AG08396 (cell line): Measurements from ENCODE around the gene NPAS4.
"Not testable (repeated sequence)": the region's sequence is repeated elsewhere in the genome, so short reads cannot be mapped to it uniquely, and the experiment has no call there.

Source experiments
- DNase-seq: peaks from one replicate; pipeline ENCODE4 v3.0.0; 2012; ENCODE audit warnings: low spot score, mixed read lengths

NPAS4 gene

DNA sequence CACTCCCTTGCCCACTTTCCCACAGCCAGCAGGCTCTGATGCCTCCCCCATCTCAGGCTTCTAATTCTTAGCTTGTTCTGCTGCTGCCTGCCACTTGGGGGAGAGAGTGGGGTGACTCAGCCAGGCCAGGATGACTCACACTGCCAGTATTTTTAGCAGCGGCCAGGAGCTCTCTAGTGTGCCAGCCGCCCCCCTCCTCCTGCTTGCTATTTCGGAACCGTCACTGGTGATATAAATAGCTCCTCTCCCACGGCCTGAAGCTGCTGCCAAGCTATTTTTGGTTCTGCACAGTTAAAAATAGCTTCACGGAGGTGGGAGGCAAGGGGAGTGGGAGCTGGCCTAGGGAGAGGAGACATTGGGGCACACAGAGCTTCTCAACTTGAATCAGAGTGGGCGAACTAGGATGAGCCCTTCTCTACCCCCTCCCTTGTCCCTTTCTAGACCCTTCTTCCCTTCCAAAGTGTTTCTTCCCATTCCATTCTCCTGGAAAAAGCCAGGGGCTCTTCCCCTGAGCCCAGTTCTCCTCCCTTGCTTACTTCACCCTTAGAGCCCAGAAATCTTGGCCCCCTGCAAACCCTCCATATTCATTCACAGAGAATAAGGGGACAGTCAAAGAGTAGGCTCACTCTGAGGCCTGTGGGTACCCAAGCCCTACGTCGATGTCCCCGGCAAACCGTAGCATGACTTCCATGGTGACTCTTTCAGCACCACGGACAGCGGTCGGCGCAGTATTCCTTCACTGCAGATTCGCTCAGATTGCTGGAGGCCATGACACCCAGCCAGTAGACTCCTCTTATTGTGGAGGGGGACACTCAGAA, 2.5 kb upstream of the NPAS4 start:
- peak; percentile 96 for DNase-seq

DNA sequence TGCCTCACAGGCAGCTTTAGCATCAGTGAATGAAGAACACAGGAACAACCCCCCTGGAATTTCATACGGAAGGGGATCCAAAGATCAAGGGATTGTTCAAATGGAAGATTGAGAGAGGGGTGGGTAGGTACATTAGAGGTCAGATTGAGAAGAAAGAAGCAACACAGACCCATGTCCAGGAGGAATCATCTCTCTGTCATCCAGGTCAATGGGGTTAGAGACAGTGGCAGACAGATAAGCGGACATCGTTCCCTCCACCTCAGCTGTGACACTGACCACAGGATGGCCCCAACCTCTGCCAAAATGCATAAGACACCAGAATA, 1.9 kb upstream of the NPAS4 start:
- DNase-seq = no peak

DNA sequence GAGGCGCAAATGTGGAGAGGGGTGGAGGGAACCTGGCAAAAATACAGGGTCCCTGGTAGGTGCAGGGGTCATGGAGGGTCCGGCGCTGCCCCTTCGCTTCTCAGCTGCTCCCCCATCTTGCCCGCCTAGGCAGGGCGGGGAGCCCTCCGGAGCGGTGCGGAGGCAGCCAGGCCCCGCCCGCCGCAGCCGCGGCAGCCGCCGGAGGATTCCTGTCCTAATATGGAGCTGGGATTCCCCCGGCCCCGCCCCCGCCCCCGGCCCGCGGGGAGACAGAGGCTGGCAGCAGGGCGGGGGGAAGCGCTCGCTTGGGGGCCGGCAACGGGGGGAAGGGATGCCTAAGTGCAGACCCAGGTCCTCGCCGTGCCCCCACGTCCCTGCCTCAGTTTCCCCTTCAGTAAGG, 1.0 kb upstream of the NPAS4 start:
- DNase-seq = no peak

DNA sequence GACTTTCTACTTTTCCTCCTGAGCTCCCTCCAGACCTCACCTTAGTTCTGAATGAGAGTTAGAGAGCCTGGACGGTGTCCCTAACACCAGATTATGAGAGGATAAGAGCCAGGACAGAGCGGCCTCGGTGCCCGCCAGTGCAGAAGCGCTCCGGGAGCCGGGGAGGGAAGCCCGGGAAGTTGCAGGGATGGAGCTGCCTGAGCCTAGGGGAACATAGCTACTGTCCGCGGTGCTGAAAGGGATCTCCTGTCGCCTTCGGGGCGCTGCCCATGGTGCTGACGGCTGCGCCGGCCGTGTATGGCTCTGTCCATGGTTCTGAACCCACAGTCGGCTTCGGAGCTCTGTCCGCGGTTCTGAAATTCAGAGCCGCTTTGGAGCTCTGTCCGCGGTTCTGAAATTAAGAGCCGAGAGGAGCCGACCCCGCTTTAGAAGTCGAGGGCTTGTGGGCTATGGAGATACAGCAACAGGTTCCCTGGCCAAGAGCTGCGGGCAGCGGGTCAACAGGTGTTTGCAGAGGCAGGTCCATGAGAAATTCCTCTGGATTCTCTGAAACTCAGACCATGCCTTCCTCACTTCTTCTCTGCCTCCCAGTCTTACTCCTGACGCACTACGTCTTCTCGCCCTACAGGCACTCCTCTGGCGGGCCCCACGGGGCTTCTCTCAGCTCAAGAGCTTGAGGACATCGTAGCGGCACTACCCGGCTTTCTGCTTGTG, 814 bp downstream of the NPAS4 start:
- DNase-seq = peak; percentile 94

DNA sequence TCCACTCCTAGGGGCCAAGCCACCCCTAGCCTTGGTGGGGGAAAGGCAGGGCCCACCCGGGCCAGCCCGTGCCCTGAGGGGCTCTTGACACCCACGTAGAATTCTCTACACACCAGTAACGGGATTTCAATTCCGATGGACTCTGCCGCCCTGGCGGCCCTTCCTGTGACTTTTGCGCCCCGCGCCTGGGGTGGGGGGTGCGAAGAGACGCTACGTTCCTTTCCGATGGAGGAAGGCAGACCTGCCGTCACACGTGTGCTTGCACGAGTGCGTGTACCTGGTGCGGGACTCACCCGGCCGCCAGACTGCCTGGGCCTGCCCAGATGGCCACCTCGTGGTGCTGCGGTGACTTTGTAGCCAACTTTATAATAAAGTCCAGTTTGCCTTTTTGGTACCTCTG, 5.5 kb downstream of the NPAS4 start:
- DNase-seq = no peak

DNA sequence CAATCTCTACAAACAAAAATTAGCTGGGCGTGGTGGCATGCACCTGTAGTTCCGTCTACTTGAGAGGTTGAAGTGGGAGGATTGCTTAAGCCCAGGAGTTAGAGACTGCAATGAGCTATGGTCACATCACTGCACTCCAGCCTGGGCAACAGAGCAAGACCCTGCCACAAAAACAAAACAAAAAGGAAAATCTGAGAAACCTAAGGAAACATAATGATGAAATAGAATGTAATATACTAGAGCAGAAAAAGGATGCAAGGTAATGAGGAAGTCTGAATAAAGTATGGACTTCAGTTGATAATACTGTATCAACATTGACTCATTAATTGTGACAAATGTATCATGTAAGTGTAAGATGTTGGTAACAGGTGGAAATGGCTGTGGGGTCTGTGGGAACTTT, 8.1 kb downstream of the NPAS4 start:
- no peak for DNase-seq

DNA sequence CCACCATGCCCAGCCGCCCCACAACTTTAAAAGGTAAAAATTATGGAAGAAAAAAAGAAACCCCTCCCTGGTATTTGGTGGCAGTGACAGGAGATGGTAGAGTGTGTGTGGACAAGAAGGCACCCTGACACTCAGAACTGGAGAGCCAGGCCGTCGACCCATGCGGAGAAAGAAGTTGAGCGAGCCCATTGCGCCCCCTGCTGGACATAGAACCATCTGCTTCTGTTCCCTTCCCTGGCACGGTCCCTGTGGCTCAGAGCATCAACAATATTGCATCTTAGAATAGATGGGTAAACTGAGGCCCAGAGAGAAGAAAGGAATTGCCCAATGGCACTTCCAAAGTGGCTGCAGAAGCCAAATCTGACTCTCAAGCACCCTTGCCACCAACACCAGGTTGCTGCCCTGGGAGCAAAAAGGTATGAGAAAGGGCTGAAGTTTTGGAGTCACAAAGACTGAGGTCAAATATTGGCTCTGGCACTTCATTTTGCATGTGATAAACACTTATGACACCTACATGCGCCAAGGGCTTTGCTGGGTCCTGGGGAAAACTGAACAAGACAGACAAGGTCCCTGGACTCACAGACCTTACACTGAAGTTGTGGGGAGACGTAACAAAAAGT, 9.3 kb downstream of the NPAS4 start:
- DNase-seq = peak; percentile 86

DNA sequence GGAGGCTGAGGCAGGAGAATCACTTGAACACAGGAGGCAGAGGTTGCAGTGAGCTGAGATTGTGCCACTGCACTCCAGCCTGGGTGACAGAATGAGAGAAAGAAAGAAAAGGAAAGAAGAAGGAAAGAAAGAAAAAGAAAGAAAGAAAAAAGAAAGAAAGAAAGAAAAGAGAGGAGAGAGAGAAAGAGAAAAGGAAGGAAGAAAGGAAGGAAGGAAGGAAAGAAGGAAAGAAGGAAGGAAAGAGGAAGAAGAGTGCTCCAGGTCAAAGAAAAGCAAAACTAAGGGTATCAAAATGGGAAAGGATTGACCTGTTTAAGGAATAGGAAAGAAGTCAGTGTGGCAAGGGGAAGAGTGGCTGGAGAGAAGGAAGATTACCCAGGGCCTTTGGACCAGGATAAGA, 10.5 kb downstream of the NPAS4 start:
- DNase-seq = not testable (repeated sequence)

DNA sequence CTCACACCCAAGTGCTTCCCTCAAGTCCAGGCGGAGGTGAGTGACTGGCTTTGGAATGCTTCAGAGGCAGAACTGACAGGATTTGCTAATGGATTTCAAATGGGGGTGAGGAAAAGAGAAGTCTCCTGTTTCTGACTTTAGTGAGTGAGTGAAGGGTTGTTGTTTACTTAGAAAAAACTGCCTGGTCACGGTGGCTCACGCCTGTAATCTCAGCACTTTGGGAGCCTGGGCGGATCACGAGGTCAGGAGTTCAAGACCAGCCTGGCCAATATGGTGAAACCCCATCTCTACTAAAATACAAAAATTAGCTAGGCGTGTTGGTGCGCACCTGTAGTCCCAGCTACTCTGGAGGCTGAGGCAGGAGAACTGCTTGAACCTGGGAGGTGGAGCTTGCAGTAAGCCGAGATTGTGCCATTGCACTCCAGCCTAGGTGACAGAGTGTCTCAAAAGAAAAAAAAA, 11.1 kb downstream of the NPAS4 start:
- not testable (repeated sequence) for DNase-seq

DNA sequence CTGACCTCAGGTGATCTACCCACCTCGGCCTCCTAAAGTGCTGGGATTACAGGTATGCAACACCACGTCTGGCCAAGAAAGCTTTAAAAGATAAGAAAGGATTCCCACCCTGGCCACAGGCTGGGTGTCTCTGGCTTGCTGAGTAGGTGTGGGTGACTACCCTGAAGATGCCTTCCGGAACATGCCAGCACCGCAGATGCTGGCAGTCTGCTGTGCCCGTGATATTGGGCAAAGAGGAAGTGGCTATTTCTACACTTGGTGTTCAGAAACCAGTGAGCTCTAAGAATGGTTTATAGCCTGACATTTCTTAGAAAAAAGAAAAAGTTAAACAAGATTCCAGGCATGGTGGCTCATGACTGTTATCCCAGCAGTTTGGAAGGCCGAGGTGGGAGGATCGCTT, 11.8 kb downstream of the NPAS4 start:
- no peak for DNase-seq

DNA sequence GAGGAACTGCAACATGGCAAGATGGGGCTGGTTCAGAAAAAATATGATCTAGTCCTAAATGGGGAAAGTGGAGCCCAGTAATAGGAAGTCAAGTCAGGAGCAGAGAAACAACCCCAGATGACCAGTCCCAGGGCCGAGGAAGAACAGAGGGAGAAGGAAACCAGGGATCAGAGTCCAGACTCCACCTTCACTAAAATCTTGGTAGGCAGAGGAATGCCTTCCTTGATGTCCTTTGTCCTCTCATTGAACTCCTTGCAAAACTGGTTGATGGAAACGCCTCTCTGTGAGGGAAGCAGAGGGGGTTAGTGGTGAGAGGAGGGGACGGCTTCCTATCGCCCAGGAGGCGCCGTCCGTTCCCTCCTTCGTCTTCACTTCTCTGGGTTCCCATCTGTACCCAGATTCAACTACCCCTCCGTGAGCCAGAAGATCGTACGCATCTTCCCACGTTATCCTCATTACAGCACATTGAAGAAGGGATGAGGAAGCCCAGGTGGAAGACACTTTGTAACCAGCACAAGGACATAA, 17.2 kb downstream of the NPAS4 start:
- DNase-seq = no peak

DNA sequence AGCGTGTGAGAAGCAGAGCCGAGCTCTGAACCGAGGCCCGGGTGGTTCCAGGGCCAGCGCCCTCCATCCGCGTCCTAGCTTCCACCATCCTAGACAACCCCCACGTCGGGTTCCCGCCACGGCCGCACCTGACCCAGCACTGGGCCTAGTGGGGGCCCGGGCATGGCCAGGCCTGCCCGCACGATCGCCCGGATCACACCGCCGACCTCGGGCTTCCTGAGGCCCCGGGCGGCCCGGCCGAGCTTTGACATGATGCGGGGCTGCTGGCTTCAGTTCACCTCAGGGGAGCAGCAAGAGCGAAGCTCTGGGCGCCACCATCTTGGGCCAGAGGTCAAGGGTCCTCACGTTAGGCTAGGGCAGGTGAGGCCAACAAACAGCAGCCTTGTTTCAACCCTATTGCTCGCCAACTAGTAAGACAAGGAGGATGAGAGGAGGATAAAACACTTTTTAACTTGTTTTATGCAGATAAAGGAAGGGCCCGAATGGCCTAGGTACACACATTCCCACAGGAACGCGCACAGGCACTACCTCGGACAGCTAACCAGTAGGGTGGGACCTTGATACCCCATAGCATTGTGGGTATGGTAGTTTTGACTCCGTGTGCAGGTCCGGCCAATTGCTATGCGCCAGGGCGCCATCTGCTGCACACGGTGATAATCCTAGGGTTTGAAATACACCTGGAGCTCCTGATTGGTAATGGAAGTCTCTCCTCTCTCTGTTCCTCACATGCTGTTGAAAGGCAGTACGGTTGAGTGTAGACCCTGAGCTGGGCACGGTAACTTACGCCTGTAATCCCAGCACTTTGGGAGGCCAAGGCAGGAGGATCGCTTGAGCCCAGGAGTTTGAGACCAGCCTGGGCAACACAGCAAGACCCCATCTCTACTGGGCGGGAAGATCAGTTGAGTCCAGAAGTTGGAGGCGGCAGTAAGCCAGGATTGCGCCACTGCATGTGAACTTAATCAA, 17.9 kb downstream of the NPAS4 start, which contains the start of gene MRPL11:
Gene MRPL11, minus strand, starts transcription at position 345 of the 963 bp plus-strand sequence. Its CDS starts 94 bp downstream, at position 251.
- peak; percentile 96 for DNase-seq

DNA sequence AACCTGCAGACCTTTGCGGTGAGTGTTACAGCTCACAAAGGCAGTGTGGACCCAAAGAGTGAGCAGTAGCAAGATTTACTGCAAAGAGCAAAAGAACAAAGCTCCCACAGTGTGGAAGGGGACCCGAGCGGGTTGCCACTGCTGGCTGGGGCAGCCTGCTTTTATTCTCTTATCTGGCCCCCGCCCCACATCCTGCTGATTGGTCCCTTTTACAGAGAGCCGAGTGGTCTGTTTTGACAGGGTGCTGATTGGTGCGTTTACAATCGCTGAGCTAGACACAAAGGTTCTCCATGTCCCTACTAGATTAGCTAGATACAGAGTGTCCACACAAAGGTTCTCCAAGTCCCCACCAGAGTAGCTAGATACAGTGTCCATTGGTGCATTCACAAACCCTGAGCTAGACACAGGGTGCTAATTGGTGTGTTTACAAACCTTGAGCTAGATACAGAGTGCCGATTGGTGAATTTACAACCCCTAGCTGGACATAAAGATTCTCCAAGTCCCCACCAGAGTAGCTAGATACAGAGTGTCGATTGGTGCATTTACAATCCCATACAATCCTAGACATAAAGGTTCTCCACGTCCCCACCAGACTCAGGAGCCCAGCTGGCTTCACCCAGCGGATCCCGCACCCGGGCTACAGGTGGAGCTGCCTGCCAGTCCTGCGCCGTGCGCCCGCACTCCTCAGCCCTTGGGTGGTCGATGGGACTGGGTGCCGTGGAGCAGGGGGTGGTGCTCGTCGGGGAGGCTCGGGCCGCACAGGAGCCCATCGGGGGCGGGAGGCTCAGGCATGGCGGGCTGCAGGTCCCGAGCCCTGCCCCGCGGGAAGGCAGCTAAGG, 19.5 kb downstream of the NPAS4 start:
- not testable (repeated sequence) for DNase-seq

DNA sequence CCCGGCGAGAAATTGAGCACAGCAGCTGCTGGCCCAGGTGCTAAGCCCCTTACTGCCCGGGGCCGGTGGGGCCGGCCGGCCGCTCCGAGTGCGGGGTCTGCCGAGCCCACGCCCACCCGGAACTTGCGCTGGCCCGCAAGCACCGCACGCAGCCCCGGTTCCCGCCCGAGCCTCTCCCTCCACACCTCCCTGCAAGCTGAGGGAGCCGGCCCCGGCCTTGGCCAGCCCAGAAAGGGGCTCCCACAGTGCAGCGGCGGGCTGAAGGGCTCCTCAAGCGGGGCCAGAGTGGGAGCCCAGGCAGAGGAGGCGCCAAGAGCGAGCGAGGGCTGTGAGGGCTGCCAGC, 20.1 kb downstream of the NPAS4 start:
- not testable (repeated sequence) for DNase-seq

DNA sequence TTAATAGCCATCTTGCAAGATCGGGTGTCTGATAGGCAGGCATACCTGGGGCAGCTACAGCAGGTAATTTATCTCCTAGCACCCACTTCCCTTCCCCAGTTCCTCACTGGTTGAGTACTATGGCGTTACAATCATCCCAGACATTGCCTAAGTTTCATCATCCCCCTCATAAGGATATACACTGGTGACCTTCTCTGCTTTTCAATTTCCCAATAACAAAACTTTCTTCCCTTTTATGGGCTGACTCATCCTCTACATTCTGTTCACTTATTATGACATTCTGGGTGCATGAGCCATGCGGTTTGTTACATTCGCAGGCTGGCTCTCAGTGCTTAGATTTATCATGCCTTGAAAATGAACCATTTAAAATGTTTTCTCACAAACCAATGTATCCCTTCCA, 22.8 kb downstream of the NPAS4 start:
- peak; percentile 71 for DNase-seq

DNA sequence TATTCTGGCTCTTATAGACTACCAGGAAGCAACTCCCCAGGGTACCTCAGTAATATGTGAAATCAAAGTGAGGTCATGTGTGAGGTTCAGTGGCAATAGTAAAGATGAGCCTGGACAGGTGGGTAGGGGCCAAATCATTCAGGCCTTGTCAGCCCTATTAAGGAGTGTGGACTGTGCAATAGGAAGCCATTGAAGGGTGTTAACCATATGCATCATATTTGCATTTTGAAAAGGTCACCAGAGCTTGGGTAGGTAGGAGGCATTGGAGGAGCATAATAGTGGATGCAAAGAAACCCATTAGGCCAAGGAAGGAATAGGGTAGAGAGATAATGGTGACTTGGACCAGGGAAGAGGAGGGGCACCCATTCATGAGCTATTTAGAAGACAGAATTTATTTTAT, 26.2 kb downstream of the NPAS4 start:
- DNase-seq = no peak

DNA sequence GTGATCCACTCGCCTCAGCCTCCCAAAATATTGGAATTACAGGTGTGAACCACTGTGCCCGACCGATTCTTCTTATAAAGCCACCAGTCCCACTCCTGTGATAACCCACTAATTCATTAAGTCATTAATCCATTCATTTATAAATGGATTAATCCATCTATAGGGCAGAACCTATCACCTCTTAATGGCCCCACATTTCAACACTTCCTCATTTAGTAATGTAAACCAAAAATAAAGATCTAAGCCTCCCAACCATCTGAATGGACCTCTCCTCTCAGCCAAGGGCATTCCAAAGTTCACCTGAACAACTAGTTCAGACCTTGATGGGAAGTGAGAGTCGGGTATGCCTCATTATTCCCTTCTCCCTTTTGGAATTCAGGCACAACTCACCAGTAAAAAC, 27.7 kb downstream of the NPAS4 start:
- no peak for DNase-seq

DNA sequence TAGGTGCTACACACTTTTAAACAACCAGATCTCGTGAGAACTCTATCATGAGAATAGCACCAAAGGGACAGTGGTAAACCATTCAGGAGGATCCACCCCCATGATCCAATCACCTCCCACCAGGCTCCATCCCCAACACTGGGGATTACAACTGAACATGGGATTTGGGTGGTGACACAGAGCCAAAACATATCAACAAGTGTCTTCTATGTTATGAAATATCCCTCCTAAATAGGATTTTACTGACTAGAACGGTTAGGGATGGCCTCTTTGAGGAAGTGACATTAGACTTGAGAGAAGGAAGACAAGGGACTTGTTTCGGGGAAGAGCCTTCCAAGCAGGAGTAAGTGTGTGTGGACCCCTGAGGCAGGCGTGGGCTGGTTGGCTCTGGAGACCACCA, 29.7 kb downstream of the NPAS4 start:
- no peak for DNase-seq

DNA sequence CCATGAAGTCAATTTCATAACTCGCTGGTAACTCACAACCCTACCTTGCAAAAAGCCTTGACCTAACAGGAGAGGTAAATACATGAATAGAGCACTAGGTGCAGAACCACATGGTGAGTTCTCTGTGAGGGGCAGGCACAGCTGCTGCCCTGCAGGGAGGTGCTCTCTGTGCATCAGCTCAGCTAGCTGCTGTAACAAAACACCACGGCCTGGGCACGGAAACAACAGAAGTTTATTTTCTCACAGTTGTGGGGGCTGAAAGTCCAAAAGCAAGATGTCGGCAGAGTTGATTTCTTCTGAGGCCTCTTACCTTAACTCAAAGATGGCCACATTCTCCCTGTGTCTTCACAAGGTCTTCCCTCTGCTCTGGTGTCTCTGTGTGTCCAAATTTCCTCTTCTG, 30.8 kb downstream of the NPAS4 start:
- DNase-seq = no peak

DNA sequence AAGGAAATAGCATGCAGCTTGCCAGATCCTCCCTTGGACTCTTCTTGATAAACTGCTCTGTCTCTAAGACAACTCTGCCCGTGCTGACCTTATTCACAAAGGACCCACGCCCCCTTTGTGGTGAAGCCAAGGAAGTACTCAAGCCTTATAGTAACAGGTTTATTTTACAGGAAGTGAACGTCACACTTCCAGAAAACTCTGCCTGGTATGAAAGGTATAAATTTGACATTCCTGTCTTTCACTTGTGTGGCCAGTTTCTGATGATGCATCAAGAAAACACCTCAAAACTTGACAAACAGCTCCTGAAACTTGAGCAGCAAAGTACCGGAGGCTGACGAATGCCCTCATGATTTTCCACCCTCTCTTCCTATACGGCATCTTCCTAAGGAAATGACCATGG, 33.4 kb downstream of the NPAS4 start:
- no peak for DNase-seq

DNA sequence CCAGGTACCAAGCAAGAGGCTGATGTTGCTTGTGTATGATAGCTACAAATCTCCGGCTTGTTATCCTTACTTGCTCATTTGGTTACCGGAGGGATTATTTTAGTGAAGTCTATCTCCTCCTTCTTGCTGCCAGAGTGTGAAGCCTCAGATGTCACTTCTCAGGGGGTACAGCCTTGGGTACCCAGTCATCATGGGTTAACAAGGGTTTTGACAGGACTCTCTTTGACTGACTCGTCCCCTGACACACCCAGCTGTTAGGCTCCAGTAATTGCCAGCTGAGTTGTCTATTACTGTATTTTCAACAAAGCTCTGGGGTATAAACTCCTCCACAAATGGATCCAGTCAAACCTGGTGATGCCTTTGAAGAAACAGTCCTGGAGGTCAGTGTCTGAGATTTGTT, 34.0 kb downstream of the NPAS4 start:
- DNase-seq = no peak
